Measurements from ENCODE around the gene ETS1. TPM values are rescaled to one million over a fixed set of nuclear protein-coding genes. Genes with fewer than 3 reads are reported as not detected.

Gene ETS1
- total RNA-seq, 4 donors from 2014 or later: 16.8 to 24.9 (median 21.8) TPM

DNA sequence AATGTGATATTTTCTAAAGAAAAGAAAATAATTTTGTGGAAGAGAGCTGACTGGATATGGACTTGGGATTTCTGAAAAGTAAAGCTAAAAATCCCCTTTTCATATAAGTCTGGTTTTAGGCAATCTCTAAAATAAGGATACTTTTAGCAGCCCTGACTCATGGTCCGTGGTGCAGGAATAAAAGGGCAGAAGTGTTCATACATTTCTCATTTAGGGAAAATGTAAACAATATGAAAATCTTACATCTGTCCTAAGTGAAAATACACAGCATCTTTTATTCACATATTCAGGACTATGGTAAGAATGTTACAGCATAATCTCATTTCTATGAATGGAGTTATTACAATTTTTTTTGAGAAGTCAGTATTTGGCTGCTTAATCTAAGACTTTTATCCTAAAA, 735 bp upstream of the ETS1 start:
- peaks cover 0 to 6% of the 10 kb centered on the region in 2 donors for H3K4me1 ChIP-seq
- peaks cover 0 to 16% (median 5%) of the 10 kb centered on the region in 3 donors for H3K27me3 ChIP-seq
- H3K4me3 ChIP-seq: no peak overlapping the region
- intact Hi-C loops (cut with DNase I; ENCODE audit: low total_unique reads): no loop called here
- no peaks in the 10 kb centered on the region for H3K9me3 ChIP-seq
- DNase-seq (no peak), ATAC-seq (no peak)
- in situ Hi-C loops (cut with MboI; ENCODE audit: low sequenced_read_pairs in 4 of 4): no loop called here
- H3K36me3 ChIP-seq: no peaks in the 10 kb centered on the region
- TF ChIP-seq, protein P1, sequence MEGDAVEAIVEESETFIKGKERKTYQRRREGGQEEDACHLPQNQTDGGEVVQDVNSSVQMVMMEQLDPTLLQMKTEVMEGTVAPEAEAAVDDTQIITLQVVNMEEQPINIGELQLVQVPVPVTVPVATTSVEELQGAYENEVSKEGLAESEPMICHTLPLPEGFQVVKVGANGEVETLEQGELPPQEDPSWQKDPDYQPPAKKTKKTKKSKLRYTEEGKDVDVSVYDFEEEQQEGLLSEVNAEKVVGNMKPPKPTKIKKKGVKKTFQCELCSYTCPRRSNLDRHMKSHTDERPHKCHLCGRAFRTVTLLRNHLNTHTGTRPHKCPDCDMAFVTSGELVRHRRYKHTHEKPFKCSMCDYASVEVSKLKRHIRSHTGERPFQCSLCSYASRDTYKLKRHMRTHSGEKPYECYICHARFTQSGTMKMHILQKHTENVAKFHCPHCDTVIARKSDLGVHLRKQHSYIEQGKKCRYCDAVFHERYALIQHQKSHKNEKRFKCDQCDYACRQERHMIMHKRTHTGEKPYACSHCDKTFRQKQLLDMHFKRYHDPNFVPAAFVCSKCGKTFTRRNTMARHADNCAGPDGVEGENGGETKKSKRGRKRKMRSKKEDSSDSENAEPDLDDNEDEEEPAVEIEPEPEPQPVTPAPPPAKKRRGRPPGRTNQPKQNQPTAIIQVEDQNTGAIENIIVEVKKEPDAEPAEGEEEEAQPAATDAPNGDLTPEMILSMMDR (IDR thresholded peaks at IDR 0.05 in 4 of 5, conservative IDR thresholded peaks at IDR 0.05 in 1 of 5): no peak
- TF ChIP-seq POLR2A (IDR thresholded peaks at IDR 0.05): no peak
- no peak overlapping the region for H3K27ac ChIP-seq

DNA sequence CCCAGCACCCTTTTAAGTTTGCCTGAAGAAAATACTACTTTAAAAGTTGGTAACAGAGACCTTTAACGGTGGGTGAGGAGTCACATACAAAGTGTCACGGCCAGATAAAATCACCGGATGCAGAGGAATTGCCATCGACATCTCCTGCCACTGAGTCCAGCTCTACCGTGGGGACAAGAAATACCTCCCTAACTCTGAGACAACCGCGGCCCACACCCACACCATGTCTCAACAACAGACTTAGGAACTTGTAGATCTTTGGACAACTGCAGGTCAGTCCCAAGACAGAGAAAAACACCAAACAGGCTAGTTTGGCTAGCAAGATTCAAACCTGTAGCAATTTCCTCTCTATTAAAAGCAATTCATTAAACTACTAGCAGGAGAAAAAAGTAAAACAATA, 669 bp downstream of the ETS1 start:
- TF ChIP-seq, protein P1 (IDR thresholded peaks at IDR 0.05 in 4 of 5, conservative IDR thresholded peaks at IDR 0.05 in 1 of 5): no peak
- TF ChIP-seq POLR2A (IDR thresholded peaks at IDR 0.05): no peak
- Histone ChIP-seq H3K27ac (peak overlapping the region in 3 of 4 donors; percentile 29 to 59 (median 42)), H3K36me3 (no peaks in the 10 kb centered on the region), H3K27me3 (peaks cover 0 to 16% (median 5%) of the 10 kb centered on the region in 3 donors), H3K4me3 (peak overlapping the region; percentile 17 to 39 (median 30)), H3K4me1 (peaks cover 0 to 11% of the 10 kb centered on the region in 2 donors), H3K9me3 (no peaks in the 10 kb centered on the region)
- no peak for ATAC-seq
- in situ Hi-C loops (cut with MboI; ENCODE audit: low sequenced_read_pairs in 4 of 4): no loop called here
- DNase-seq: no peak
- intact Hi-C loops (cut with DNase I; ENCODE audit: low total_unique reads): no loop called here

DNA sequence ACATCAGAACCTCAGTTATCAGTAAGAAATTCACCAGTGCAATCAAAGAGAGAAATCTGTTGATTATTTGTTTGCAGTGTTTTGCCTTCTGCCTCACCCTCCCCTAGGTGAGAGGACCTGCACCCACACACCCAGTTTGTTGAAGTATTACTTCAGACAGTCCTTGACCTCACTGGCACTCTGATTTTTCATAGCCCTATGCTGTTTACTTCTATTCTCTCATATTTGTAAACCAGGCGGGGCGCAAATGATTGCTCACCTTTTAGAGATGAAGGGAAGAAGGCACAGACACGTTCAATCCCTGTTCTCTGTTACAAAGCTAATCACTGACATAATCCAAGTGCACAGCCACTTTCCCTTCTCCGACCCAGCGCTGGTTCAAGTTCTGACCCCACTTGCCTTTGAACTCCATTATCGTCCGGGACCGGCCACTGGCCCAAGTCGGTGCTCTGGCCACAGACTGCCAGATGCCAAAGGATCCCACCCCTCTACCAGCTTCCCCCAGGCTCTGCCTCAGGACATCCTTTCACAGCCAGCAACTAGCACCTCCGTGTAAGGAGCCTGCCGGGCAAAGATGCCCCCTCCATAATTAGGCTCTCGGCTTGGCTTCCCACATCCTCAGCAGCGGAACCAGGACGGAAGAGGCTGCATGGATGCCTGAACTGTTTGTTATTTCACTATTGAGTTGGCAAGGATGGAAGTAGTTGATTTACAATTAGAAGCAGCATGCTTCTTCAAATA, 1.7 kb downstream of the ETS1 start:
- Histone ChIP-seq H3K27ac (peak overlapping the region in 3 of 4 donors; percentile 42 to 60 (median 59)), H3K4me1 (peaks cover 0 to 14% of the 10 kb centered on the region in 2 donors), H3K27me3 (peaks cover 0 to 16% (median 5%) of the 10 kb centered on the region in 3 donors), H3K4me3 (peak overlapping the region in 3 of 4 donors; percentile 28 to 39 (median 30)), H3K9me3 (no peaks in the 10 kb centered on the region), H3K36me3 (no peaks in the 10 kb centered on the region)
- DNase-seq: no peak
- TF ChIP-seq, protein P1 (IDR thresholded peaks at IDR 0.05 in 4 of 5, conservative IDR thresholded peaks at IDR 0.05 in 1 of 5): no peak
- no peak for TF ChIP-seq POLR2A (IDR thresholded peaks at IDR 0.05)
- ATAC-seq: no peak
- intact Hi-C loops (cut with DNase I; ENCODE audit: low total_unique reads) (no loop called here), in situ Hi-C loops (cut with MboI; ENCODE audit: low sequenced_read_pairs in 4 of 4) (no loop called here)

DNA sequence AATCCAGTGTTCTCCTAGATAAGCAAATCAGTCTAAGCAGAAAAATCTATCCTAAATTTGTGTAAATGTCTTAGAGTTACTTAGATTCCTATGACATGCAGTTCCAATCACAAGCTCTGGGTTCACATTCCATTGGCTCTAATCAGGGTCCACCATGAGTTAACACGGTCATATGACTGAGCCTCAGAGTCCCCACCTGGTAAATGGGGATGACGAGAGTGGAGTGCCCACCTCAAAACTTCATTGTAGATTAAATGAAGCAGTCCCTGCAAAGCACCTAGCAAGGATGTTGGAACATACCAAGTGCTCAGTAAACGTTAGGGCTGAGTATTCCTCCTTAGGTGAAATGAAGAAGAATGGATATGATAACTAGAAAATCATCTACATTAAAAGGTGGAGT, 3.1 kb downstream of the ETS1 start:
- Histone ChIP-seq H3K4me1 (peaks cover 0 to 20% of the 10 kb centered on the region in 2 donors), H3K4me3 (no peak overlapping the region), H3K9me3 (no peaks in the 10 kb centered on the region), H3K27ac (peak overlapping the region in 1 of 4 donors; percentile 9), H3K36me3 (no peaks in the 10 kb centered on the region), H3K27me3 (peaks cover 0 to 16% (median 2%) of the 10 kb centered on the region in 3 donors)
- TF ChIP-seq POLR2A (IDR thresholded peaks at IDR 0.05): no peak
- TF ChIP-seq, protein P1 (IDR thresholded peaks at IDR 0.05 in 4 of 5, conservative IDR thresholded peaks at IDR 0.05 in 1 of 5): no peak
- DNase-seq (no peak), ATAC-seq (no peak)
- intact Hi-C loops (cut with DNase I; ENCODE audit: low total_unique reads): no loop called here
- in situ Hi-C loops (cut with MboI; ENCODE audit: low sequenced_read_pairs in 4 of 4): no loop called here

All from gastrocnemius medialis (tissue), 4 donors.